Caco-2 (cell line): ENCODE measurements around the gene LMF2. TPM values are rescaled to one million over a fixed set of nuclear protein-coding genes. Genes with fewer than 3 reads are reported as not detected.

Experiments
- BruUV-seq: library from RNA; stranded (reverse); fragments of 400-500 nt; replicated peaks from 2 replicates; lab custom pipeline; 2021; lab: Mats Ljungman, UMichigan
- CTCF ChIA-PET: fragments of 300-600 bp; sonication (Branson Sonifier 250); formaldehyde crosslinking; loops from one replicate; lab custom pipeline; 2022; ENCODE audit warnings: antibody characterized with exemption; lab: Charles Lee
- POLR2A ChIA-PET: fragments of 300-600 bp; sonication (Branson Sonifier 250); formaldehyde crosslinking; loops from one replicate; lab custom pipeline; 2022; ENCODE audit warnings: antibody characterized with exemption; lab: Charles Lee
- DNase-seq, 2 experiments: peaks; one replicate each; pipeline versions ENCODE4 v3.0.0 to v3.0.0-alpha.2; 2020 to 2022
- H3K27me3 ChIP-seq: replicated peaks from 2 replicates; pipeline ENCODE4 v1.6.0; 2011; ENCODE audit warnings: low read length; ENCODE audit not compliant: control insufficient read depth, insufficient read depth
- H3K36me3 ChIP-seq: 2 replicates; pipeline ENCODE4 v1.5.1; 2011; ENCODE audit warnings: low read length; ENCODE audit not compliant: control insufficient read depth, insufficient read depth
- H3K4me1 ChIP-seq: fragments of 250-450 bp; sonication (Bioruptor Pico); 2 replicates; pipeline ENCODE4 v1.5.1; 2020; ENCODE audit warnings: mild to moderate bottlenecking
- H3K4me3 ChIP-seq: 2 replicates; pipeline ENCODE4 v1.5.1; 2011; ENCODE audit warnings: low read depth, mild to moderate bottlenecking, control low read depth, low read length
- H3K9me3 ChIP-seq: fragments of 250-450 bp; sonication (Bioruptor Pico); 2 replicates; pipeline ENCODE4 v1.5.1; 2020; ENCODE audit warnings: mild to moderate bottlenecking, moderate library complexity
- H3K27ac Mint-ChIP-seq: one replicate; pipeline ENCODE4 v1.8.0; 2022; ENCODE audit warnings: mixed read lengths; ENCODE audit not compliant: unreplicated experiment
- H3K27me3 Mint-ChIP-seq: one replicate; pipeline ENCODE4 v1.8.0; 2022; ENCODE audit warnings: mixed read lengths; ENCODE audit not compliant: insufficient read depth, unreplicated experiment
- H3K36me3 Mint-ChIP-seq: one replicate; pipeline ENCODE4 v1.8.0; 2022; ENCODE audit warnings: mild to moderate bottlenecking, mixed read lengths; ENCODE audit not compliant: insufficient read depth, unreplicated experiment
- H3K4me1 Mint-ChIP-seq: one replicate; pipeline ENCODE4 v1.8.0; 2022; ENCODE audit warnings: low read depth, mixed read lengths; ENCODE audit not compliant: unreplicated experiment
- H3K4me3 Mint-ChIP-seq: one replicate; pipeline ENCODE4 v1.8.0; 2022; ENCODE audit warnings: mild to moderate bottlenecking, moderate library complexity, mixed read lengths; ENCODE audit not compliant: unreplicated experiment
- H3K9me3 Mint-ChIP-seq: one replicate; pipeline ENCODE4 v1.8.0; 2022; ENCODE audit warnings: mixed read lengths; ENCODE audit not compliant: unreplicated experiment
- CTCF ChIP-seq, 2 experiments: fragments of 200-600 bp in 1 of 2; IDR thresholded peaks; 1 replicate in 1 of 2; 2 replicates in 1 of 2; pipeline versions ENCODE4 v1.5.1 to v1.8.0; 2011 to 2022; ENCODE audit warnings: antibody characterized with exemption in 1 of 2, control low read depth in 1 of 2, inconsistent platforms in 1 of 2, low read depth in 1 of 2, low read length in 1 of 2, mild to moderate bottlenecking in 1 of 2, moderate library complexity in 1 of 2; ENCODE audit not compliant: insufficient read depth in 1 of 2, severe bottlenecking in 1 of 2, unreplicated experiment in 1 of 2
- intact Hi-C: fragments of 100-400 bp; cut with micrococcal nuclease; formaldehyde crosslinking; loops from one replicate; pipeline ENCODE4 v1.10.0; 2022; ENCODE audit not compliant: unreplicated experiment
- total RNA-seq: library from RNA; stranded (reverse); gene quantifications from 2 replicates; pipeline ENCODE4 v1.2.3, GENCODE V29; 2022

The LMF2 gene
- total RNA-seq, 1 experiment from 2014 or later = 68.8 TPM

GRCh38 chr22:50551160-50551752 lies 43.8 kb upstream of the LMF2 start:
- H3K27me3 ChIP-seq = no peaks in the 10 kb centered on the region
- no peaks in the 10 kb centered on the region for H3K27me3 Mint-ChIP-seq
- no peak for DNase-seq
- H3K27ac Mint-ChIP-seq = no peak overlapping the region
- no peaks in the 10 kb centered on the region for H3K4me1 ChIP-seq
- H3K9me3 Mint-ChIP-seq = no peaks in the 10 kb centered on the region
- ChIA-PET CTCF (interaction anchor here (0.7 kb wide), 1 partner anchor 157 kb away, joined by 3 read pairs; no protein-coding TSS in a partner anchor), POLR2A (interaction anchor here (1.2 kb wide), 1 partner anchor 26 kb away, joined by 3 read pairs; the partner anchor contains the start of gene SCO2)
- peaks cover 6% of the 10 kb centered on the region for H3K4me1 Mint-ChIP-seq
- BruUV-seq = no TSS peak
- TF ChIP-seq CTCF (IDR thresholded peaks at IDR 0.05; ENCODE audit: insufficient read depth in 1 of 2, low read depth in 1 of 2, low read length in 1 of 2, severe bottlenecking in 1 of 2, unreplicated experiment in 1 of 2) = no peak
- H3K4me3 ChIP-seq = no peak overlapping the region
- H3K36me3 ChIP-seq = no peaks in the 10 kb centered on the region
- intact Hi-C loops = no loop called here
- H3K9me3 ChIP-seq = no peaks in the 10 kb centered on the region
- H3K4me3 Mint-ChIP-seq = no peak overlapping the region
- H3K36me3 Mint-ChIP-seq = no peaks in the 10 kb centered on the region

- TF ChIP-seq CTCF (IDR thresholded peaks at IDR 0.05; ENCODE audit: insufficient read depth in 1 of 2, low read depth in 1 of 2, low read length in 1 of 2, severe bottlenecking in 1 of 2, unreplicated experiment in 1 of 2) = no peak
- H3K36me3 ChIP-seq = no peaks in the 10 kb centered on the region
- no peak overlapping the region for H3K4me3 ChIP-seq
- H3K4me1 Mint-ChIP-seq = peaks cover 6% of the 10 kb centered on the region
- H3K9me3 ChIP-seq = no peaks in the 10 kb centered on the region
- H3K4me1 ChIP-seq = no peaks in the 10 kb centered on the region
- H3K36me3 Mint-ChIP-seq = no peaks in the 10 kb centered on the region
- H3K27ac Mint-ChIP-seq = no peak overlapping the region
- ChIA-PET POLR2A (interaction anchor here (1.2 kb wide), 1 partner anchor 25 kb away, joined by 3 read pairs; the partner anchor contains the start of gene SCO2), CTCF (no interaction called here)
- no peak for DNase-seq
- no peak overlapping the region for H3K4me3 Mint-ChIP-seq
- H3K27me3 ChIP-seq = no peaks in the 10 kb centered on the region
- no peaks in the 10 kb centered on the region for H3K27me3 Mint-ChIP-seq
- no TSS peak for BruUV-seq
- intact Hi-C loops = no loop called here
- H3K9me3 Mint-ChIP-seq = no peaks in the 10 kb centered on the region
These were observed 42.9 kb upstream of the LMF2 start for GRCh38 chr22:50550395-50550794.

- peaks cover 6% of the 10 kb centered on the region for H3K36me3 Mint-ChIP-seq
- no peak overlapping the region for H3K27ac Mint-ChIP-seq
- no TSS peak for BruUV-seq
- no peaks in the 10 kb centered on the region for H3K27me3 Mint-ChIP-seq
- POLR2A ChIA-PET = no interaction called here
- H3K4me1 ChIP-seq = no peaks in the 10 kb centered on the region
- no peak for TF ChIP-seq CTCF (IDR thresholded peaks at IDR 0.05; ENCODE audit: insufficient read depth in 1 of 2, low read depth in 1 of 2, low read length in 1 of 2, severe bottlenecking in 1 of 2, unreplicated experiment in 1 of 2)
- no peak overlapping the region for H3K4me3 Mint-ChIP-seq
- CTCF ChIA-PET = no interaction called here
- DNase-seq = no peak
- H3K36me3 ChIP-seq = no peaks in the 10 kb centered on the region
- no peaks in the 10 kb centered on the region for H3K9me3 Mint-ChIP-seq
- H3K4me3 ChIP-seq = no peak overlapping the region
- no peaks in the 10 kb centered on the region for H3K27me3 ChIP-seq
- H3K4me1 Mint-ChIP-seq = peaks cover 6% of the 10 kb centered on the region
- H3K9me3 ChIP-seq = no peaks in the 10 kb centered on the region
- intact Hi-C loops = no loop called here
These were observed 41.7 kb upstream of the LMF2 start for GRCh38 chr22:50548921-50549790.
